HG02973 (cell line): ENCODE measurements around the gene CRABP2.

ENCODE experiments used
- ATAC-seq: cut with Tn5 transposase; IDR thresholded peaks from one replicate; pipeline ENCODE4 v1.9.1; 2021; ENCODE audit warnings: moderate library complexity; ENCODE audit not compliant: unreplicated experiment

CRABP2 gene

DNA sequence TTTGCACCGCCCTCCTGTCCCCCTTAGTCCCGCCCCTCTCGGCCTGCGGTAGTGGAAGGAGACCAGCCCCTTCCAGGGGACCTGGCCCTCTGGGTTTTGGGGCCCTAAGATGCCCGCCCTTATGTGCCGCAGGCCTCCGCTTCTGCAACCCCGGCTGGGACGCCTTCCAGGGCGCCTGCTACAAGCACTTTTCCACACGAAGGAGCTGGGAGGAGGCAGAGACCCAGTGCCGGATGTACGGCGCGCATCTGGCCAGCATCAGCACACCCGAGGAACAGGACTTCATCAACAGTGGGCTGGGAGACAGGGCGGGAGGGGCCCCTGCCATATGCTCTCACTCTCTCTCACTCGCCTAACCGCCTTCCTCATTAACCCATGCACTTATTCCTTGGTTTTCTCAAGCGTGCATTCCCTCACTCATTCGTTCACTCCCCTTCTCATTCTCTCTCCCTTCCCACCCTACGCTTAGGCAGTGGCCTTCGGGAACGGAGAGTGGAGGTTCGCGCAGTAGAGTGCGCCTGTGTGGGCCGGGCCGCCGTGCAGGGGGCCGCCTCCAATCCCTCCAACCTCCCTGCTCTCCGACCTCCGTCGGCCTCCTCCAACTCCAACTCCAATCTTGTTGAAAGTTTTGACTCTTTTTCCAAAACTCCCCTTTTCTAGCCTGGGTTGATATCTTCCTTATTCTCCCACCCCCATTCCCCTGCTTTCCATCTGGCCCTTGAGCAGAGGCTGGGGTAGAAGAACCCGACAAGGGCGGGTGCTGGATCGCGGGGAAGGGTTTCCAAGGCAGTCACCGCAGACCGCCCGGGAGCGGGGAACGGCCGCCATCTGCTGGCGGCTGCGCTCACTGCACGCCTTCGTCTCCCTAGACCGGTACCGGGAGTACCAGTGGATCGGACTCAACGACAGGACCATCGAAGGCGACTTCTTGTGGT lies 48.3 kb downstream of the CRABP2 start:
- ATAC-seq = no peak

- ATAC-seq = no peak
These were observed 49.4 kb downstream of the CRABP2 start for GRCh38 chr1:156655904-156656516.

GRCh38 chr1:156655151-156655903 lies 50.1 kb downstream of the CRABP2 start:
- no peak for ATAC-seq

- ATAC-seq = no peak
These were observed 50.7 kb downstream of the CRABP2 start for GRCh38 chr1:156654700-156655099.

DNA sequence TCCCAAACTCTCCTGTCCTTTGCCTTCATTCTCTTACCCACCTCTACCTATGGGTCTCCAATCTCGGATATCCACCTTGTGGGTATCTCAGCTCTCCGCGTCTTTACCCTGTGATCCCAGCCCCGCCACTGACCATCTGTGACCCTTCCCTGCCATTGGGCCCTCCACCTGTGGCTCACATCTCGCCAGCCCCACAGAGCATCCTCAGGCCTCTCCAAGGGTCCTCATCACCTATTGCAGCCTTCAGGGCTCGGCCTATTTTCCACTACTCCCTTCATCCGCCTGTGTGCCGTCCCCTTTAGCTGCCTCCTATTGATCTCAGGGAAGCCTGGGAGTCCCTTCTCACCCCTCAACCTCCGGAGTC lies 52.4 kb downstream of the CRABP2 start:
- no peak for ATAC-seq

GRCh38 chr1:156652131-156652991 lies 53.0 kb downstream of the CRABP2 start:
- ATAC-seq = no peak
